ENCODE data around the gene MSMP. TPM values are rescaled to one million over a fixed set of nuclear protein-coding genes. Genes with fewer than 3 reads are reported as not detected.

Gene MSMP
- total and polyA plus RNA-seq, 10 of the 15 experiments (the other 5 are each of a cell fraction or from before 2014, with no cell fraction given), result 0.33 to 2.4 (median 0.86) TPM; not detected in 4

- ChIA-PET CTCF (interaction anchor here (0.6 to 2.0 kb wide), 4 partner anchors 9 to 683 kb away, joined by 3 to 6 read pairs (median 4); no protein-coding TSS in a partner anchor), SMC1A (ENCODE audit: uncharacterized antibody, unreplicated experiment) (interaction anchor here (0.9 kb wide), 1 partner anchor 59 kb away, joined by 3 read pairs; no protein-coding TSS in a partner anchor), RAD21 (ENCODE audit: unreplicated experiment) (no interaction called here), POLR2A (no interaction called here)
- H2AFZ ChIP-seq (ENCODE audit: control insufficient read depth, low read depth, low read length), result no peak overlapping the region
- no peak for FAIRE-seq
- H3K27me3 ChIP-seq (replicated peaks in 1 of 2; ENCODE audit: control insufficient read depth in 2 of 2, insufficient read depth in 2 of 2, low read length in 1 of 2), result no peaks in the 10 kb centered on the region
- H3K27ac ChIP-seq (ENCODE audit: control insufficient read depth, insufficient read depth), result no peak overlapping the region
- TF ChIP-seq, protein P1, sequence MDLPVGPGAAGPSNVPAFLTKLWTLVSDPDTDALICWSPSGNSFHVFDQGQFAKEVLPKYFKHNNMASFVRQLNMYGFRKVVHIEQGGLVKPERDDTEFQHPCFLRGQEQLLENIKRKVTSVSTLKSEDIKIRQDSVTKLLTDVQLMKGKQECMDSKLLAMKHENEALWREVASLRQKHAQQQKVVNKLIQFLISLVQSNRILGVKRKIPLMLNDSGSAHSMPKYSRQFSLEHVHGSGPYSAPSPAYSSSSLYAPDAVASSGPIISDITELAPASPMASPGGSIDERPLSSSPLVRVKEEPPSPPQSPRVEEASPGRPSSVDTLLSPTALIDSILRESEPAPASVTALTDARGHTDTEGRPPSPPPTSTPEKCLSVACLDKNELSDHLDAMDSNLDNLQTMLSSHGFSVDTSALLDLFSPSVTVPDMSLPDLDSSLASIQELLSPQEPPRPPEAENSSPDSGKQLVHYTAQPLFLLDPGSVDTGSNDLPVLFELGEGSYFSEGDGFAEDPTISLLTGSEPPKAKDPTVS (IDR thresholded peaks at IDR 0.05; ENCODE audit: low read depth, low read length), result no peak
- no peak overlapping the region for H3K4me3 ChIP-seq
- H3K9me3 ChIP-seq (replicated peaks; ENCODE audit: control insufficient read depth, insufficient read depth, low read length), result no peaks in the 10 kb centered on the region
- peaks cover 2 to 6% of the 10 kb centered on the region in 2 experiments; a peak in 3 of 4 replicates for H3K36me3 ChIP-seq (ENCODE audit: control insufficient read depth in 2 of 2, insufficient read depth in 2 of 2, low read length in 1 of 2)
- H4K20me1 ChIP-seq (ENCODE audit: control insufficient read depth, insufficient read depth), result no peaks in the 10 kb centered on the region
- DNase-seq (ENCODE audit: low read depth, low spot score), result no peak
- 100% methylated on average over 1 of the region's 2 CpGs for WGBS (ENCODE audit: insufficient coverage, insufficient replicate concordance, low lambda C conversion rate, missing lambda C conversion rate)
- intact Hi-C loops (cut with micrococcal nuclease; ENCODE audit: unreplicated experiment), result no loop called here
- no peak overlapping the region for H3K9ac ChIP-seq (ENCODE audit: control insufficient read depth, insufficient read depth, low read length)
- H3K4me2 ChIP-seq (ENCODE audit: control insufficient read depth, insufficient read depth), result no peak overlapping the region
- in situ Hi-C loops (cut with MboI), result no loop called here
- ATAC-seq, result no peak
- no peaks in the 10 kb centered on the region for H3K4me1 ChIP-seq (ENCODE audit: control insufficient read depth, insufficient read depth, low read length)
- H3K79me2 ChIP-seq (ENCODE audit: control insufficient read depth, insufficient read depth, low read length), result no peaks in the 10 kb centered on the region
- BruUV-seq (replicated peaks), result TSS peak; percentile 59
Measured at GRCh38 chr9:35781066-35781465, 27.0 kb upstream of the MSMP start.

DNA sequence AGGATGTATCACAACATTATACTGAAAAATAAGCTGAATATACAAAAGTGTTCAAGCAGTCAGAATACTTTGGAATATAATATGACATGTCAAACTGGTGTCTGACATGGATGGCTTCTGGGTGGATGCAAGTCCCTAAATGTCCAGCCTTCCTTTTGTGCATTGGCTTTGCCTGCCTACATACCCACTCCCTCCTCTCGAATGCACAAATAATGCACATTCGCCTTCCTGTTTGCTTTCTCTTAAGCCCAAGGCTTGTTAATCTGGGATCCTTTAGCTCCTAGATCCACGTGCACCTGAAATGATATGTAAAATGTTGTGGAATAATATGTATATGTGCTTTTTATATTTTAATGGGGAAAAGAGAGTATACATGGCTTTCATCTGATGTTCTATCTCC is 24.4 kb upstream of the MSMP start:
- TF ChIP-seq, protein P2, sequence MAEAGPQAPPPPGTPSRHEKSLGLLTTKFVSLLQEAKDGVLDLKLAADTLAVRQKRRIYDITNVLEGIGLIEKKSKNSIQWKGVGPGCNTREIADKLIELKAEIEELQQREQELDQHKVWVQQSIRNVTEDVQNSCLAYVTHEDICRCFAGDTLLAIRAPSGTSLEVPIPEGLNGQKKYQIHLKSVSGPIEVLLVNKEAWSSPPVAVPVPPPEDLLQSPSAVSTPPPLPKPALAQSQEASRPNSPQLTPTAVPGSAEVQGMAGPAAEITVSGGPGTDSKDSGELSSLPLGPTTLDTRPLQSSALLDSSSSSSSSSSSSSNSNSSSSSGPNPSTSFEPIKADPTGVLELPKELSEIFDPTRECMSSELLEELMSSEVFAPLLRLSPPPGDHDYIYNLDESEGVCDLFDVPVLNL (IDR thresholded peaks at IDR 0.05; ENCODE audit: low read depth, low read length), result no peak
- TF ChIP-seq, protein P3, sequence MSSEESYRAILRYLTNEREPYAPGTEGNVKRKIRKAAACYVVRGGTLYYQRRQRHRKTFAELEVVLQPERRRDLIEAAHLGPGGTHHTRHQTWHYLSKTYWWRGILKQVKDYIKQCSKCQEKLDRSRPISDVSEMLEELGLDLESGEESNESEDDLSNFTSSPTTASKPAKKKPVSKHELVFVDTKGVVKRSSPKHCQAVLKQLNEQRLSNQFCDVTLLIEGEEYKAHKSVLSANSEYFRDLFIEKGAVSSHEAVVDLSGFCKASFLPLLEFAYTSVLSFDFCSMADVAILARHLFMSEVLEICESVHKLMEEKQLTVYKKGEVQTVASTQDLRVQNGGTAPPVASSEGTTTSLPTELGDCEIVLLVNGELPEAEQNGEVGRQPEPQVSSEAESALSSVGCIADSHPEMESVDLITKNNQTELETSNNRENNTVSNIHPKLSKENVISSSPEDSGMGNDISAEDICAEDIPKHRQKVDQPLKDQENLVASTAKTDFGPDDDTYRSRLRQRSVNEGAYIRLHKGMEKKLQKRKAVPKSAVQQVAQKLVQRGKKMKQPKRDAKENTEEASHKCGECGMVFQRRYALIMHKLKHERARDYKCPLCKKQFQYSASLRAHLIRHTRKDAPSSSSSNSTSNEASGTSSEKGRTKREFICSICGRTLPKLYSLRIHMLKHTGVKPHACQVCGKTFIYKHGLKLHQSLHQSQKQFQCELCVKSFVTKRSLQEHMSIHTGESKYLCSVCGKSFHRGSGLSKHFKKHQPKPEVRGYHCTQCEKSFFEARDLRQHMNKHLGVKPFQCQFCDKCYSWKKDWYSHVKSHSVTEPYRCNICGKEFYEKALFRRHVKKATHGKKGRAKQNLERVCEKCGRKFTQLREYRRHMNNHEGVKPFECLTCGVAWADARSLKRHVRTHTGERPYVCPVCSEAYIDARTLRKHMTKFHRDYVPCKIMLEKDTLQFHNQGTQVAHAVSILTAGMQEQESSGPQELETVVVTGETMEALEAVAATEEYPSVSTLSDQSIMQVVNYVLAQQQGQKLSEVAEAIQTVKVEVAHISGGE (CRISPR knock-in tag; IDR thresholded peaks at IDR 0.05), result no peak
- TF ChIP-seq NR2F1 (conservative IDR thresholded peaks at IDR 0.05) (no peak), HCFC1 (IDR thresholded peaks at IDR 0.05; ENCODE audit: low read length) (no peak)
- ATAC-seq, result no peak
- Histone ChIP-seq H3K4me3 (no peak overlapping the region), H3K4me2 (ENCODE audit: control insufficient read depth, insufficient read depth) (no peak overlapping the region), H3K4me1 (ENCODE audit: control insufficient read depth, insufficient read depth, low read length) (no peaks in the 10 kb centered on the region), H3K79me2 (ENCODE audit: control insufficient read depth, insufficient read depth, low read length) (no peaks in the 10 kb centered on the region), H2AFZ (ENCODE audit: control insufficient read depth, low read depth, low read length) (no peak overlapping the region), H3K36me3 (ENCODE audit: control insufficient read depth in 2 of 2, insufficient read depth in 2 of 2, low read length in 1 of 2) (no peaks in the 10 kb centered on the region), H3K9ac (ENCODE audit: control insufficient read depth, insufficient read depth, low read length) (no peak overlapping the region), H4K20me1 (ENCODE audit: control insufficient read depth, insufficient read depth) (no peaks in the 10 kb centered on the region), H3K27ac (ENCODE audit: control insufficient read depth, insufficient read depth) (no peak overlapping the region), H3K9me3 (replicated peaks; ENCODE audit: control insufficient read depth, insufficient read depth, low read length) (no peaks in the 10 kb centered on the region), H3K27me3 (replicated peaks in 1 of 2; ENCODE audit: control insufficient read depth in 2 of 2, insufficient read depth in 2 of 2, low read length in 1 of 2) (no peaks in the 10 kb centered on the region)
- CTCF ChIA-PET, result interaction anchor here (0.8 to 1.8 kb wide), 9 partner anchors 10 to 129 kb away, joined by 3 to 10 read pairs (median 4); no protein-coding TSS in a partner anchor
- 88% methylated on average over 3 of the region's 3 CpGs for WGBS (ENCODE audit: insufficient coverage, insufficient replicate concordance, low lambda C conversion rate, missing lambda C conversion rate)
- FAIRE-seq, result no peak
- SMC1A ChIA-PET (ENCODE audit: uncharacterized antibody, unreplicated experiment), result interaction anchor here (0.7 to 2.4 kb wide), 7 partner anchors 10 to 45 kb away, joined by 3 to 8 read pairs (median 4); no protein-coding TSS in a partner anchor
- POLR2A ChIA-PET, result interaction anchor here (1.4 kb wide), 2 partner anchors 22 to 120 kb away, joined by 3 read pairs; partner anchors contain the start of gene CCDC107
- BruUV-seq (replicated peaks), result no TSS peak
- in situ Hi-C loops (cut with MboI), result no loop called here
- intact Hi-C loops (cut with micrococcal nuclease; ENCODE audit: unreplicated experiment), result no loop called here
- DNase-seq (ENCODE audit: low read depth, low spot score), result no peak
- RAD21 ChIA-PET (ENCODE audit: unreplicated experiment), result interaction anchor here (1.5 to 1.6 kb wide), 2 partner anchors 10 to 48 kb away, joined by 4 to 5 read pairs; no protein-coding TSS in a partner anchor

Measured in GM12878 (cell line).